Fibroblast of lung (primary cell): Measurements from ENCODE around the gene MTHFSD. TPM values are rescaled to one million over a fixed set of nuclear protein-coding genes. Genes with fewer than 3 reads are reported as not detected.

ENCODE experiments used
- DNase-seq, 2 donors: peaks; one replicate each; pipeline versions ENCODE4 v3.0.0 to v3.0.0-alpha.2; 2010; ENCODE audit warnings: low read depth in 2 of 2
- H2AFZ ChIP-seq: 2 replicates; pipeline ENCODE4 v1.5.1; 2012; ENCODE audit warnings: low read length, control low read depth, inconsistent platforms
- H3K27ac ChIP-seq: 2 replicates; pipeline ENCODE4 v1.5.1; 2011; ENCODE audit warnings: low read length, control low read depth; ENCODE audit not compliant: insufficient read depth
- H3K27me3 ChIP-seq: 2 replicates; pipeline ENCODE4 v1.5.1; 2011; ENCODE audit warnings: mild to moderate bottlenecking, low read length; ENCODE audit not compliant: control insufficient read depth, insufficient read depth
- H3K36me3 ChIP-seq: 2 replicates; pipeline ENCODE4 v1.5.1; 2011; ENCODE audit warnings: low read length; ENCODE audit not compliant: control insufficient read depth, insufficient read depth
- H3K4me1 ChIP-seq: 2 replicates; pipeline ENCODE4 v1.5.1; 2011; ENCODE audit warnings: low read length; ENCODE audit not compliant: control insufficient read depth, insufficient read depth; ENCODE audit errors: extremely low read depth
- H3K4me2 ChIP-seq: 2 replicates; pipeline ENCODE4 v1.5.1; 2011; ENCODE audit warnings: low read length, control low read depth; ENCODE audit not compliant: insufficient read depth; ENCODE audit errors: extremely low read depth
- H3K4me3 ChIP-seq, 4 experiments: fragments of 200-600 bp in 1 of 4; sonication (generic) in 1 of 4; replicated peaks in 1 of 4; 2 replicates each; pipeline ENCODE4 v1.5.1; 2011 to 2016; ENCODE audit warnings: low read length in 4 of 4, low read depth in 3 of 4, mild to moderate bottlenecking in 3 of 4, control low read depth in 2 of 4, inconsistent platforms in 1 of 4, mixed read lengths in 1 of 4; ENCODE audit not compliant: insufficient read depth in 1 of 4; ENCODE audit errors: control extremely low read depth in 1 of 4
- H3K79me2 ChIP-seq: 2 replicates; pipeline ENCODE4 v1.5.1; 2012; ENCODE audit warnings: mild to moderate bottlenecking, low read length, inconsistent platforms; ENCODE audit not compliant: control insufficient read depth, insufficient read depth
- H3K9ac ChIP-seq: 2 replicates; pipeline ENCODE4 v1.5.1; 2011; ENCODE audit warnings: mild to moderate bottlenecking, low read length, control low read depth; ENCODE audit not compliant: insufficient read depth
- H3K9me3 ChIP-seq: 2 replicates; pipeline ENCODE4 v1.5.1; 2012; ENCODE audit warnings: low read depth, low read length; ENCODE audit not compliant: control insufficient read depth, insufficient read depth
- H4K20me1 ChIP-seq: 2 replicates; pipeline ENCODE4 v1.5.1; 2011; ENCODE audit warnings: low read length; ENCODE audit not compliant: control insufficient read depth, insufficient read depth; ENCODE audit errors: extremely low read depth
- EZH2 ChIP-seq: IDR thresholded peaks from 2 replicates; pipeline ENCODE4 v1.5.1; 2012; ENCODE audit warnings: low read length, control low read depth, mild to moderate bottlenecking; ENCODE audit errors: missing control alignments
- polyA plus RNA-seq, 2 donors: library from polyadenylated mRNA; depleted of rRNA in 1 of 2; stranded (reverse) in 1 of 2; unstranded in 1 of 2; fragments of >200 nt; gene quantifications; 2 replicates each; pipeline ENCODE4 v1.2.1, GENCODE V29; 2011 to 2012; ENCODE audit warnings: missing spikeins in 1 of 2
- total RNA-seq: library from RNA; depleted of rRNA; stranded (reverse); fragments of >200 nt; gene quantifications from 2 replicates; pipeline ENCODE4 v1.2.1, GENCODE V29; 2014
- TF ChIP-seq, protein P1 (sequence below), 2 donors: IDR thresholded peaks in 1 of 2; conservative IDR thresholded peaks in 1 of 2; 1 replicate in 1 of 2; 2 replicates in 1 of 2; pipeline ENCODE4 v1.5.1; 2011 to 2012; ENCODE audit warnings: low read length in 2 of 2, control low read depth in 1 of 2, inconsistent platforms in 1 of 2, low read depth in 1 of 2, mild to moderate bottlenecking in 1 of 2

Gene MTHFSD
- total and polyA plus RNA-seq, 2 donors (not counting 1 experiment from before 2014, with no cell fraction given), result 13.1 to 19.3 TPM

GRCh38 chr16:86533076-86533475 is 22.0 kb downstream of the MTHFSD start:
- no peaks in the 10 kb centered on the region for H3K27me3 ChIP-seq
- peaks cover 6% of the 10 kb centered on the region for H3K36me3 ChIP-seq
- DNase-seq, result no peak
- H3K27ac ChIP-seq, result no peak overlapping the region
- no peaks in the 10 kb centered on the region for H3K9me3 ChIP-seq
- H3K79me2 ChIP-seq, result no peaks in the 10 kb centered on the region
- H3K4me3 ChIP-seq, result no peak overlapping the region
- H3K4me2 ChIP-seq, result no peak overlapping the region
- TF ChIP-seq EZH2, result no peak
- TF ChIP-seq, protein P1, sequence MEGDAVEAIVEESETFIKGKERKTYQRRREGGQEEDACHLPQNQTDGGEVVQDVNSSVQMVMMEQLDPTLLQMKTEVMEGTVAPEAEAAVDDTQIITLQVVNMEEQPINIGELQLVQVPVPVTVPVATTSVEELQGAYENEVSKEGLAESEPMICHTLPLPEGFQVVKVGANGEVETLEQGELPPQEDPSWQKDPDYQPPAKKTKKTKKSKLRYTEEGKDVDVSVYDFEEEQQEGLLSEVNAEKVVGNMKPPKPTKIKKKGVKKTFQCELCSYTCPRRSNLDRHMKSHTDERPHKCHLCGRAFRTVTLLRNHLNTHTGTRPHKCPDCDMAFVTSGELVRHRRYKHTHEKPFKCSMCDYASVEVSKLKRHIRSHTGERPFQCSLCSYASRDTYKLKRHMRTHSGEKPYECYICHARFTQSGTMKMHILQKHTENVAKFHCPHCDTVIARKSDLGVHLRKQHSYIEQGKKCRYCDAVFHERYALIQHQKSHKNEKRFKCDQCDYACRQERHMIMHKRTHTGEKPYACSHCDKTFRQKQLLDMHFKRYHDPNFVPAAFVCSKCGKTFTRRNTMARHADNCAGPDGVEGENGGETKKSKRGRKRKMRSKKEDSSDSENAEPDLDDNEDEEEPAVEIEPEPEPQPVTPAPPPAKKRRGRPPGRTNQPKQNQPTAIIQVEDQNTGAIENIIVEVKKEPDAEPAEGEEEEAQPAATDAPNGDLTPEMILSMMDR (conservative IDR thresholded peaks at IDR 0.05 in 1 of 2, IDR thresholded peaks at IDR 0.05 in 1 of 2; ENCODE audit: low read depth in 1 of 2, low read length in 2 of 2), result no peak
- no peaks in the 10 kb centered on the region for H4K20me1 ChIP-seq
- no peak overlapping the region for H2AFZ ChIP-seq
- no peak overlapping the region for H3K9ac ChIP-seq
- no peaks in the 10 kb centered on the region for H3K4me1 ChIP-seq

GRCh38 chr16:86532526-86532815 is 22.6 kb downstream of the MTHFSD start:
- H3K36me3 ChIP-seq, result peaks cover 6% of the 10 kb centered on the region
- no peaks in the 10 kb centered on the region for H3K9me3 ChIP-seq
- H3K27ac ChIP-seq, result no peak overlapping the region
- no peaks in the 10 kb centered on the region for H3K4me1 ChIP-seq
- H3K4me2 ChIP-seq, result no peak overlapping the region
- TF ChIP-seq EZH2, result no peak
- TF ChIP-seq, protein P1 (conservative IDR thresholded peaks at IDR 0.05 in 1 of 2, IDR thresholded peaks at IDR 0.05 in 1 of 2; ENCODE audit: low read depth in 1 of 2, low read length in 2 of 2), result no peak
- no peaks in the 10 kb centered on the region for H4K20me1 ChIP-seq
- H3K27me3 ChIP-seq, result no peaks in the 10 kb centered on the region
- H2AFZ ChIP-seq, result no peak overlapping the region
- H3K4me3 ChIP-seq, result no peak overlapping the region
- no peak overlapping the region for H3K9ac ChIP-seq
- no peaks in the 10 kb centered on the region for H3K79me2 ChIP-seq
- no peak for DNase-seq

DNA sequence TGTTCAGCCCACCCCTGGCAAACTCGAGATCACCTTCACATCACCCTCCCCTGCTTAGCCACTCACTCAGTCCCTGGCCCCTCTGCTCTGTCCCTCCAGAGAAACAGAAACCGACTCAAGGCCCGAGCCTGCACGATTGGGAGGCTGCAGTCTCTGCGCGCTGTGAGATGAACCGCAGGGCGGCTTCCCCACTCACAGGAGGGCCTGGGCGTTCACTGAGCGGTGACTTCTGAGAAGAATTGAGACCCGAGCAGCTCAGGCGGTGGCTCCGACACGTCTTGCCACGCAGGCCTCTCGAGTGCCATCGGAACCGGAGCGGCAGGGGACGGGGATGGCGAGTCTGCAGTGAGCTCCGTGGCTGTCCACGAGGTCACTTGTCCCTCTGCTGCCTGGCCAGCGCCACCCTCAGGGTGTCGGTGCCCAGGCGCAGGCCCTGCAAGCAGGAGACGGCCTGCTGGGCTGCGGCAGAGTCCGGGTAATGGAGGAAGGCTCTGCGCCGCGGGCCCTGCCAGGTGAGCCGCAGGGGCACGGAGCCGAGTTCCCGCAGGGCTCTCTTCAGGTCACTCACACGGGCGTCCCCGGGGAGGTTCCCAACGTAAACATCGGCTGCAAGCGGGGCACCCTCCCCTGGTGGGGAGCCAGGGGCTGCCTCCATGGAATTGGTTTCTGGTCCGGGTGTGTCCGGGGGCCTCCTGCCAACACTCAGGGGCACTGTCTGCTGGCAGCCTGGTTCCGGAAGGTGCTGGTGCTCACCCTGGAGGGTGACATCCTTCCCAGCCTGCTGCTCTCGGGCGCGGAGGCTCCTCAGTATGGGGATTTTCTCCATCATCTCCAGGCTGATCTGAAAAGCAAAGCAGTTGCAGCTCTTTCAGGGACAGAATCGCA is 23.2 kb downstream of the MTHFSD start:
- Histone ChIP-seq H2AFZ (no peak overlapping the region), H3K4me2 (no peak overlapping the region), H3K9ac (no peak overlapping the region), H3K9me3 (no peaks in the 10 kb centered on the region), H3K4me3 (no peak overlapping the region), H4K20me1 (no peaks in the 10 kb centered on the region), H3K27me3 (no peaks in the 10 kb centered on the region), H3K27ac (no peak overlapping the region), H3K4me1 (no peaks in the 10 kb centered on the region), H3K36me3 (peaks cover 6% of the 10 kb centered on the region), H3K79me2 (no peaks in the 10 kb centered on the region)
- no peak for DNase-seq
- no peak for TF ChIP-seq EZH2
- TF ChIP-seq, protein P1 (conservative IDR thresholded peaks at IDR 0.05 in 1 of 2, IDR thresholded peaks at IDR 0.05 in 1 of 2; ENCODE audit: low read depth in 1 of 2, low read length in 2 of 2), result no peak
